Lung (tissue), 12 donors: ENCODE data around the gene ARL4A. TPM values are rescaled to one million over a fixed set of nuclear protein-coding genes. Genes with fewer than 3 reads are reported as not detected.

ENCODE experiments used
- ATAC-seq: fragments of 200-7000 bp; cut with Tn5 transposase; one replicate; pipeline ENCODE4 v1.9.1; 2020; ENCODE audit warnings: moderate number of reproducible peaks; ENCODE audit not compliant: insufficient read depth, low FRiP score
- DNase-seq, 3 donors: peaks; one replicate each; pipeline ENCODE4 v3.0.0-alpha.2; 2013 to 2017
- H3K27ac ChIP-seq, 2 donors: one replicate each; pipeline ENCODE4 v1.5.1; 2013; ENCODE audit warnings: mild to moderate bottlenecking in 2 of 2, moderate library complexity in 2 of 2, control low read depth in 1 of 2, inconsistent platforms in 1 of 2, low read depth in 1 of 2, low read length in 1 of 2
- H3K27me3 ChIP-seq, 3 donors: one replicate each; pipeline ENCODE4 v1.5.1; 2013; ENCODE audit warnings: low read length in 2 of 3; ENCODE audit not compliant: control insufficient read depth in 3 of 3, insufficient read depth in 3 of 3
- H3K36me3 ChIP-seq, 4 donors: one replicate each; pipeline ENCODE4 v1.5.1; 2013; ENCODE audit warnings: low read length in 4 of 4, mild to moderate bottlenecking in 1 of 4, moderate library complexity in 1 of 4; ENCODE audit not compliant: control insufficient read depth in 4 of 4, insufficient read depth in 4 of 4
- H3K4me1 ChIP-seq, 5 donors: one replicate each; pipeline ENCODE4 v1.5.1; 2013; ENCODE audit warnings: low read length in 5 of 5, mild to moderate bottlenecking in 2 of 5, moderate library complexity in 1 of 5; ENCODE audit not compliant: control insufficient read depth in 5 of 5, insufficient read depth in 5 of 5
- H3K4me3 ChIP-seq: one replicate; pipeline ENCODE4 v1.5.1; 2013; ENCODE audit warnings: mild to moderate bottlenecking, control low read depth, moderate library complexity
- H3K9ac ChIP-seq, 2 donors: one replicate each; pipeline ENCODE4 v1.5.1; 2013; ENCODE audit warnings: low read length in 2 of 2, control low read depth in 1 of 2; ENCODE audit not compliant: insufficient read depth in 1 of 2
- H3K9me3 ChIP-seq, 4 donors: one replicate each; pipeline ENCODE4 v1.5.1; 2013; ENCODE audit warnings: low read length in 3 of 4, mild to moderate bottlenecking in 1 of 4, moderate library complexity in 1 of 4; ENCODE audit not compliant: control insufficient read depth in 4 of 4, insufficient read depth in 3 of 4
- WGBS, 2 donors: extraction: QIAGEN DNeasy Blood & Tissue Kit; methylation state at CpG; one replicate each; pipeline ENCODE4 v1.1.7; 2013; 5-methylcytosine and 5-hydroxymethylcytosine counted together
- polyA plus RNA-seq, 2 donors: library from polyadenylated mRNA; stranded (reverse); fragments of 200-250 nt; gene quantifications; one replicate each; pipeline ENCODE4 v1.2.1, GENCODE V29; 2013
- total RNA-seq, 2 donors: library from RNA; depleted of rRNA in 1 of 2; stranded (reverse); fragments of >200 nt in 1 of 2; gene quantifications; one replicate each; pipeline ENCODE4 v1.2.1, GENCODE V29; 2014 to 2021
- TF ChIP-seq, protein P1 (sequence below): IDR thresholded peaks from 2 replicates; pipeline ENCODE4 v1.5.1; 2012; ENCODE audit warnings: mild to moderate bottlenecking; ENCODE audit errors: control extremely low read depth, extremely low read depth
- donor health status: control.
- donor health status: control.
- donor health status: Bipolar disorder and iron deficiency.
- donor health status: healthy.
- donor health status: DM: yes; HTN: yes; CAD: no.

The ARL4A gene
- total and polyA plus RNA-seq, 4 donors, result 21.4 to 34.8 (median 33.0) TPM

DNA sequence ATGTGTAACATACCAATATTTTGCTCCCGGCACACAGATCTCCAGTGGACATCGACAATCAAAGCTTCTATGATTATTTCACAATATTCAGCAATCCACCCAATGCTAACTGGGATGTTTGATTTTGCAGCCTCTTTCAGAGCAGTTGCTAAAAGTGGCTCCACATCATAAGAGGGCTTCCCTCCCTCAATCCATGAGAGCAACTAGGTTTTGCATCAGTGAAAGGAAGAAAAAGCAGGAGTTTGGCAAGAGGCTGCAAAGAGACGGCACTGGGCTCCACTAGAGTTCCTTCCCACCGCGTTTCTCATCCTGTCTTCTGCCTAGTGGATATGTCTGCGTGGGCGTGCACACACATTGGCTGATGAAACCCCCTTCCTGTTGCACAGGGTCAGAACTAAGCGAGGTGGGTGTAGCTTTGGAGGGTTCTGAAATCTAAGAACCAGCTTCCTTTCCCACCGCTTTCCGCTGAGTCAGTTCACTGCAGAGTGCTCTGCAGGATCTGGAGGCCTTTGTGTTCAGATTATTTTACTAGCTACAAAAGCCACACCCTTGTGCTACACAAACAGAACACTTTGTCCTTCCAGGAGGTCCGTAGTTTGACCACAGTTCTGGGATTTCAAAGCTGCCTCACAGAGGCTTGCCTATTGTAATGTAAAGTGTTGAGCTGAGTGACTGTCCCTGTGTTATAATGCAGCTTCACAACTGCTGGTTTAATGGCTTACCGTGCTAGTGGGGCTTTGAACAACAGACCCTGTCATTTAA is 28.1 kb downstream of the ARL4A start:
- H3K36me3 ChIP-seq, result no peaks in the 10 kb centered on the region
- no peak overlapping the region for H3K9ac ChIP-seq
- TF ChIP-seq, protein P1, sequence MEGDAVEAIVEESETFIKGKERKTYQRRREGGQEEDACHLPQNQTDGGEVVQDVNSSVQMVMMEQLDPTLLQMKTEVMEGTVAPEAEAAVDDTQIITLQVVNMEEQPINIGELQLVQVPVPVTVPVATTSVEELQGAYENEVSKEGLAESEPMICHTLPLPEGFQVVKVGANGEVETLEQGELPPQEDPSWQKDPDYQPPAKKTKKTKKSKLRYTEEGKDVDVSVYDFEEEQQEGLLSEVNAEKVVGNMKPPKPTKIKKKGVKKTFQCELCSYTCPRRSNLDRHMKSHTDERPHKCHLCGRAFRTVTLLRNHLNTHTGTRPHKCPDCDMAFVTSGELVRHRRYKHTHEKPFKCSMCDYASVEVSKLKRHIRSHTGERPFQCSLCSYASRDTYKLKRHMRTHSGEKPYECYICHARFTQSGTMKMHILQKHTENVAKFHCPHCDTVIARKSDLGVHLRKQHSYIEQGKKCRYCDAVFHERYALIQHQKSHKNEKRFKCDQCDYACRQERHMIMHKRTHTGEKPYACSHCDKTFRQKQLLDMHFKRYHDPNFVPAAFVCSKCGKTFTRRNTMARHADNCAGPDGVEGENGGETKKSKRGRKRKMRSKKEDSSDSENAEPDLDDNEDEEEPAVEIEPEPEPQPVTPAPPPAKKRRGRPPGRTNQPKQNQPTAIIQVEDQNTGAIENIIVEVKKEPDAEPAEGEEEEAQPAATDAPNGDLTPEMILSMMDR, result no peak
- 11 to 20% methylated on average over 12 of the region's 12 CpGs for WGBS, 2 donors
- peak overlapping the region; percentile 80 to 87 for H3K27ac ChIP-seq
- H3K27me3 ChIP-seq, result no peaks in the 10 kb centered on the region
- H3K4me1 ChIP-seq, result peaks cover 6 to 26% (median 12%) of the 10 kb centered on the region in 5 donors
- no peaks in the 10 kb centered on the region for H3K9me3 ChIP-seq
- no peak overlapping the region for H3K4me3 ChIP-seq
- ATAC-seq (peak; percentile 91), DNase-seq (peak; percentile 31 to 70 (median 53))

DNA sequence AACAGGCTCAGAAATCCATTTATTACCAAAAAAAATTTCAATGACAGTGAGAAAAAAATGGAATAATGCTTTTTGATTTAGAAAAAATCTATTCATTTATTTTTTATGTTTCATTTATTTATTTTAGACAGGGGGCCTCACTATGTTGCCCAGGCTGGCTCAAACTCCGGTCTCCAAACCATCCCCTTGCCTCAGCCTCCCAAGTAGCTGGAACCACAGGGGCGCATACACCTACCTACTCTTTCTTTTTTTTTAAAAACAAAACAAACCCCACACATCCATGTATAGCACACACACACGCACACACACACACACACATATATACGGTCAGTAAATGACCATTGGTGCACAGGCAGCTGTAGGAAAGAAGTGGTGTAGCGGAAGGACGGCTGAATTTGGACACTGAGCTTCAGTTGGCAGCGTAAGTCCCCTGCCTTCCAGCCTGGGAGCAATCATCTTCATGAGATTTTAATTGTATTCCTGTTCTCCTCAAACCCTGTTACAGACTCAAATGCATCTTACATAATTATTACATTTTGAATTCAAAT is 28.8 kb downstream of the ARL4A start:
- H3K27ac ChIP-seq, result peak overlapping the region; percentile 80 to 87

DNA sequence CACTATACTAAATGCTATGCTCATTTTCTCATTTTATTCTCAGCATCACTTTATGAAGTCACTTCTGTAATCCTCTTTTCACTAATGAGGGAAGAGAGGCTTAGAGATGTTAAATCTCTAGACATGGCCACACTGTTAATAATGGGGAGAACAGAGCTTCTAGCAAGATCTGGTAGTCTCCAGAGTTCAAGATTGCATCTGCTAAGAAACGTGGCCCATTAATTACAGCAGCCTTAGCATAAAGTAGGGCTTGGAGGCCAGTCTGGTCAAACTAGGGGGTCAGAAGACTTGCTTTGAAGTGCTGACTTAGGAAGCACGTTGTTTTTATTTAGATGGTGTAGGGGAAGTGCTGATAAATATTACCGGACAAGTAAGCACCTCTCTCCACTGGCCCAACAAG is 29.3 kb downstream of the ARL4A start:
- TF ChIP-seq, protein P1, result no peak
- peak overlapping the region; percentile 17 to 49 for H3K27ac ChIP-seq
- ATAC-seq (no peak), DNase-seq (no peak)
- 63 to 78% methylated on average over 3 of the region's 3 CpGs for WGBS, 2 donors
- no peaks in the 10 kb centered on the region for H3K9me3 ChIP-seq
- H3K4me3 ChIP-seq, result no peak overlapping the region
- H3K27me3 ChIP-seq, result no peaks in the 10 kb centered on the region
- H3K36me3 ChIP-seq, result no peaks in the 10 kb centered on the region
- peaks cover 6 to 26% (median 12%) of the 10 kb centered on the region in 5 donors for H3K4me1 ChIP-seq
- H3K9ac ChIP-seq, result no peak overlapping the region

More for the DNA sequence above, 28.8 kb downstream of the ARL4A start:
- no peak overlapping the region for H3K9ac ChIP-seq
- TF ChIP-seq, protein P1, result no peak
- peak in 2 of 3 donors; percentile 29 to 46 for DNase-seq
- no peaks in the 10 kb centered on the region for H3K27me3 ChIP-seq
- H3K9me3 ChIP-seq, result no peaks in the 10 kb centered on the region
- 84 to 87% methylated on average over 7 of the region's 7 CpGs for WGBS, 2 donors
- H3K4me3 ChIP-seq, result no peak overlapping the region
- no peak for ATAC-seq
- H3K4me1 ChIP-seq, result peaks cover 6 to 26% (median 12%) of the 10 kb centered on the region in 5 donors
- no peaks in the 10 kb centered on the region for H3K36me3 ChIP-seq
